KMS-11 (cell line): Measurements from ENCODE around the gene BIN1.

Experiments
- H2AFZ ChIP-seq: fragments of 200-600 bp; sonication (generic); 2 replicates; pipeline ENCODE4 v1.6.1; 2016; ENCODE audit warnings: antibody characterized with exemption, mixed run types, low read depth
- H3K27ac ChIP-seq: fragments of 200-600 bp; sonication (generic); 2 replicates; pipeline ENCODE4 v1.6.1; 2016; ENCODE audit warnings: mild to moderate bottlenecking, mixed run types
- H3K27me3 ChIP-seq: fragments of 200-600 bp; sonication (generic); 2 replicates; pipeline ENCODE4 v1.6.1; 2017; ENCODE audit warnings: mild to moderate bottlenecking, low read depth, mixed run types, moderate library complexity; ENCODE audit not compliant: insufficient read depth
- H3K36me3 ChIP-seq: fragments of 200-600 bp; sonication (generic); 2 replicates; pipeline ENCODE4 v1.6.1; 2017; ENCODE audit warnings: mild to moderate bottlenecking, mixed run types; ENCODE audit not compliant: insufficient read depth
- H3K4me1 ChIP-seq: fragments of 200-600 bp; sonication (generic); 2 replicates; pipeline ENCODE4 v1.6.1; 2016; ENCODE audit warnings: mild to moderate bottlenecking, low read depth, mixed run types; ENCODE audit not compliant: poor library complexity, severe bottlenecking
- H3K4me2 ChIP-seq: fragments of 200-600 bp; sonication (generic); 2 replicates; pipeline ENCODE4 v1.7.0; 2016; ENCODE audit warnings: mild to moderate bottlenecking, mixed run types
- H3K4me3 ChIP-seq: fragments of 200-600 bp; sonication (generic); IDR thresholded peaks from 2 replicates; pipeline ENCODE4 v1.6.1; 2017; ENCODE audit warnings: low read depth, low read length, mixed read lengths; ENCODE audit not compliant: insufficient read depth
- H3K79me2 ChIP-seq: fragments of 200-600 bp; sonication (generic); 2 replicates; pipeline ENCODE4 v1.6.1; 2016; ENCODE audit warnings: low read depth, mixed run types; ENCODE audit not compliant: insufficient read depth
- H3K9ac ChIP-seq: fragments of 200-600 bp; sonication (generic); 2 replicates; pipeline ENCODE4 v1.6.1; 2016; ENCODE audit warnings: mild to moderate bottlenecking, mixed run types
- H4K20me1 ChIP-seq: fragments of 200-600 bp; sonication (generic); 2 replicates; pipeline ENCODE4 v1.6.1; 2016; ENCODE audit warnings: mild to moderate bottlenecking, mixed run types; ENCODE audit not compliant: insufficient read depth
- CTCF ChIP-seq: fragments of 200-600 bp; sonication (generic); conservative IDR thresholded peaks from 2 replicates; pipeline ENCODE4 v1.6.1; 2017; ENCODE audit warnings: low read depth, mild to moderate bottlenecking, antibody characterized with exemption, low read length, moderate library complexity, mixed read lengths

Gene BIN1

GRCh38 chr2:127134833-127135830 is 28.2 kb upstream of the BIN1 start:
- H3K9ac ChIP-seq = no peak overlapping the region
- no peaks in the 10 kb centered on the region for H3K36me3 ChIP-seq
- H3K27ac ChIP-seq = no peak overlapping the region
- no peak overlapping the region for H3K4me3 ChIP-seq
- no peaks in the 10 kb centered on the region for H3K4me1 ChIP-seq
- H2AFZ ChIP-seq = no peak overlapping the region
- no peaks in the 10 kb centered on the region for H3K79me2 ChIP-seq
- H3K27me3 ChIP-seq = no peaks in the 10 kb centered on the region
- H3K4me2 ChIP-seq = no peak overlapping the region
- no peaks in the 10 kb centered on the region for H4K20me1 ChIP-seq
- no peak for TF ChIP-seq CTCF

- Histone ChIP-seq H3K4me3 (no peak overlapping the region), H4K20me1 (no peaks in the 10 kb centered on the region), H3K79me2 (no peaks in the 10 kb centered on the region), H3K9ac (no peak overlapping the region), H3K27me3 (no peaks in the 10 kb centered on the region), H3K4me1 (no peaks in the 10 kb centered on the region), H3K36me3 (no peaks in the 10 kb centered on the region), H3K27ac (no peak overlapping the region), H3K4me2 (no peak overlapping the region), H2AFZ (no peak overlapping the region)
- no peak for TF ChIP-seq CTCF
Observed at GRCh38 chr2:127134235-127134634, 27.3 kb upstream of the BIN1 start.

GRCh38 chr2:127133793-127134192 is 26.8 kb upstream of the BIN1 start:
- no peaks in the 10 kb centered on the region for H3K79me2 ChIP-seq
- H2AFZ ChIP-seq = no peak overlapping the region
- H3K27me3 ChIP-seq = no peaks in the 10 kb centered on the region
- H3K4me2 ChIP-seq = no peak overlapping the region
- no peak overlapping the region for H3K27ac ChIP-seq
- H3K36me3 ChIP-seq = no peaks in the 10 kb centered on the region
- no peaks in the 10 kb centered on the region for H3K4me1 ChIP-seq
- H3K4me3 ChIP-seq = no peak overlapping the region
- H3K9ac ChIP-seq = no peak overlapping the region
- TF ChIP-seq CTCF = no peak
- H4K20me1 ChIP-seq = no peaks in the 10 kb centered on the region

- no peak overlapping the region for H2AFZ ChIP-seq
- H3K79me2 ChIP-seq = no peaks in the 10 kb centered on the region
- no peaks in the 10 kb centered on the region for H3K36me3 ChIP-seq
- H3K27me3 ChIP-seq = no peaks in the 10 kb centered on the region
- H3K27ac ChIP-seq = no peak overlapping the region
- peaks cover 5% of the 10 kb centered on the region for H3K4me1 ChIP-seq
- H3K4me3 ChIP-seq = no peak overlapping the region
- H3K4me2 ChIP-seq = no peak overlapping the region
- H4K20me1 ChIP-seq = no peaks in the 10 kb centered on the region
- H3K9ac ChIP-seq = no peak overlapping the region
- TF ChIP-seq CTCF = no peak
Observed at GRCh38 chr2:127130421-127130820, 23.5 kb upstream of the BIN1 start.
